ENCODE measurements around the gene ABCB1.

- TF ChIP-seq RAD21 (IDR thresholded peaks at IDR 0.05; ENCODE audit: low read depth) (no peak), EP300 (IDR thresholded peaks at IDR 0.05; ENCODE audit: borderline replicate concordance) (no peak), REST (IDR thresholded peaks at IDR 0.05; ENCODE audit: low read depth) (no peak), CREB1 (IDR thresholded peaks at IDR 0.05; ENCODE audit: low read depth) (no peak), MAX (IDR thresholded peaks at IDR 0.05) (no peak), TAF1 (IDR thresholded peaks at IDR 0.05; ENCODE audit: low read depth) (no peak), TEAD4 (IDR thresholded peaks at IDR 0.05) (no peak), ZBTB7A (IDR thresholded peaks at IDR 0.05; ENCODE audit: low read depth) (no peak), CEBPB (IDR thresholded peaks at IDR 0.05) (no peak), USF1 (IDR thresholded peaks at IDR 0.05) (no peak), FOXM1 (IDR thresholded peaks at IDR 0.05; ENCODE audit: borderline replicate concordance, low read depth) (no peak), EGR1 (IDR thresholded peaks at IDR 0.05) (no peak), NFIC (IDR thresholded peaks at IDR 0.05) (no peak), YY1 (IDR thresholded peaks at IDR 0.05; ENCODE audit: low read depth) (no peak)
Measured at GRCh38 chr7:87567052-87567451, 33.6 kb downstream of the ABCB1 start.

Data from Ishikawa (cell line).